GM19455 (cell line): ENCODE results near the gene DNMT3L.
"Not testable (repeated sequence)": the region's sequence is repeated elsewhere in the genome, so short reads cannot be mapped to it uniquely, and the experiment has no call there.

Experiments
- ATAC-seq: cut with Tn5 transposase; IDR thresholded peaks from one replicate; pipeline ENCODE4 v1.9.1; 2021; ENCODE audit not compliant: unreplicated experiment

DNMT3L gene

DNA sequence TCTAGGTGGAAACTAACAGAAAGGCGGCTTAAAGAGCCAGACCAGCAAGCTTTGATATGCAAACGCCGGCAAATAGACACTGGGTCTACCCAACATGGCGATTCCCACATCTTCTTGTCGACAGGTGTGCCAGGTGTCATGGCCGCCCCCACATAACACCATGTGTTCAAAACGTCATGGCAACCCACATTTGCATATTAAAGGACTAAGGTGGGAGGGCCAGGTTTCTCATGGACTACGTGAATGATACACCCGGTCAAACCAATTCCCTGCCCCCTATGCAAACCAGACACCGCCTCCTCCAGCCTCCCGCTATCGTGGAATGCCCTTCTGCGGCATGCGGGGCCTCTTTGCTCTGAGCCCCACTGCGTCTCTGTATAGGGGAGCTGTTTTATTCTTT lies 62.2 kb downstream of the DNMT3L start:
- ATAC-seq: no peak

DNA sequence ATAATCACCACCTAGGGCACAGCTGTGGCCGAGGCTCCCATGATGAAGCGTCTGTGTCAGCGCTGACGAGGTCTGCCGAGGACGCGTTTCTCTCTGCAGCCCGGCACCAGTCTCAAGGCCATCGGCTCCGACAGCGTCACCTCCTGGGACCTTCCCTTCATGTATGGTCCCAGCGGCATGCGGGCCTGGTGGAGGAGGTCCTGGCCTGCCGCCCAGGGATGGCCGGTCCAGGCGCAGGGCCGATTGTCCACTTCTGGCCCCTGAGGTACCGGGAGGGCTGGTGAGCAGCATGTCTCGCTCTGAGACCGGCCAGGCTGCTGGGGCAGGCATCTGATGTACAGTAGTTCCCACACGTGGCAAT lies 64.6 kb downstream of the DNMT3L start:
- not testable (repeated sequence) for ATAC-seq
